ENCODE measurements around the gene RAB42.
"Not testable (repeated sequence)": the region's sequence is repeated elsewhere in the genome, so short reads cannot be mapped to it uniquely, and the experiment has no call there.

RAB42 gene

DNA sequence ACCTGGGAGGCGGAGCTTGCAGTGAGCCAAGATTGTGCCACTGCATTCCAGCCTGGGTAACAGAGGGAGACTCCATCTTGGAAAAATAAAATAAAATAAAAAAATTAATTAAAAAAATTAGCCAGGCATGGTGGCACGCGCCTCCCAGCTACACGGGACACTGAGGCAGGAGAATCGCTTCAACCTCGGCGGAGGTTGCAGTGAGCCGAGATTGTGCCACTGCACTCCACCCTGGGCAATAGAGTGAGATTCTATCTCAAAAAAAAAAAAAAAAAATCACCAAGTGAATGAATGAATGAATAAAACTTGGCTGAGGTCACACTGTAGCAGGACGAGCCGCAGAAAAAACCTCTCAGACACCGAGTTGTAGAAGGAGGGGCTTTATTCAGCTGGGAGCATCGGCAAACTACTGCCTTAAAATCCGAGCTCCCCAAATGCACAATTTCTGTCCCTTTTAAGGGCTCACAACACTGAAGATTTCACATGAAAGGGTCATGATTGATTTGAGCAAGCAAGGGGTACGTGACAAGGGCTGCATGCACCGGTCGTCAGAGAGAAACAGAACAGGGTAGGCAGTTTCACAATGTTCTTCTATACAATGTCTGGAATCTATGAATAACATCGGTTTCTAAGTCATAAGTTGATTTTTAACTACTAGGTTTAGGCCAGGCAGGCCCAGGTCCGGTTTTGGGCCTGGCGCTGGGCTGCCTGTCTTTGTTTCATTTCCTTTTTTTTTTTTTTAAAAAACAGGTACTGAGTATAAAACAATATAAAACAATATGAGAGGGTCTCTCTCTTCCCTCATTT is 5.3 kb upstream of the RAB42 start:
- not testable (repeated sequence) for DNase-seq

DNA sequence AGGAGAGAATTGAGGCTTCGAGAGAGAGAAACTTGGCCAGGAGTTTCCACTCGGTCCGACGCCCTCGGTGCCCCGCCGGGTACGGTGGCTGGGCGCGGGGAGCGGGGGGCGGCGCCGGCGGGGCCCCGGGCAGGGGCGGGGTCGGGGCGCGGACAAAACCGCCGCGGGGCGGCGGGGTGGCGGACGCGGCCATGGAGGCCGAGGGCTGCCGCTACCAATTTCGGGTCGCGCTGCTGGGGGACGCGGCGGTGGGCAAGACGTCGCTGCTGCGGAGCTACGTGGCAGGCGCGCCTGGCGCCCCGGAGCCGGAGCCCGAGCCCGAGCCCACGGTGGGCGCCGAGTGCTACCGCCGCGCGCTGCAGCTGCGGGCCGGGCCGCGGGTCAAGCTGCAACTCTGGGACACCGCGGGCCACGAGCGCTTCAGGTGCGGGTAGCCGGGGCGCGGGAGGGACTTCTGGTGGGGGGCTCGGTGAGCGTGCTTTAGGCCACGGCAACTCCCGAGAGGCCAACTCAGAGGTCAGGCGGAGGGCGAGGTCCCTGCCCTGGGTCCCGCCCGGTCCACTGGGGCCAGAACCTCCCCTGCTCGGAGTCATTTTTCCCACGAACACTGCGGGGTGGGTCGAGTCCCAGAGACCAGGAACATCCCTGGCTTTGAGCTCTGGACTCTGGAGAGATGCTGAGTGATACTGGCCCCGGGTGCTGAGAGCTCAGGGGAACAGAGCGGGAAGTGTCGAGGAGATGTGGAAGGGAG is 431 bp downstream of the RAB42 start:
- peak; percentile 4 for DNase-seq

DNA sequence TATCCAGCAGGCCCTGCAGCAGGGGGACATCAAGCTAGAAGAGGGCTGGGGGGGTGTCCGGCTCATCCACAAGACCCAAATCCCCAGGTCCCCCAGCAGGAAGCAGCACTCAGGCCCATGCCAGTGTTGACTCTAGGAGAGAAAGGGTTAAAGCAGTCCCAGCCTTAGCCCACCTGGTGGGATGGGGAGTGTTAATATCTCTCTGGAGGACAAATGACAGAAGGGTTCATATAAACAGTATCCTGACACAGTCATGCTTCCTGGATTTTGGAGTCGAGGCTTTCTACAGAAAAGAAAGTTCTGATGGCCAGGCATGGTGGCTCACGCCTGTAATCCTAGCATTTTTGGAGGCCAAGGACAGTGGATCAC is 1.9 kb downstream of the RAB42 start:
- DNase-seq, result not testable (repeated sequence)

DNA sequence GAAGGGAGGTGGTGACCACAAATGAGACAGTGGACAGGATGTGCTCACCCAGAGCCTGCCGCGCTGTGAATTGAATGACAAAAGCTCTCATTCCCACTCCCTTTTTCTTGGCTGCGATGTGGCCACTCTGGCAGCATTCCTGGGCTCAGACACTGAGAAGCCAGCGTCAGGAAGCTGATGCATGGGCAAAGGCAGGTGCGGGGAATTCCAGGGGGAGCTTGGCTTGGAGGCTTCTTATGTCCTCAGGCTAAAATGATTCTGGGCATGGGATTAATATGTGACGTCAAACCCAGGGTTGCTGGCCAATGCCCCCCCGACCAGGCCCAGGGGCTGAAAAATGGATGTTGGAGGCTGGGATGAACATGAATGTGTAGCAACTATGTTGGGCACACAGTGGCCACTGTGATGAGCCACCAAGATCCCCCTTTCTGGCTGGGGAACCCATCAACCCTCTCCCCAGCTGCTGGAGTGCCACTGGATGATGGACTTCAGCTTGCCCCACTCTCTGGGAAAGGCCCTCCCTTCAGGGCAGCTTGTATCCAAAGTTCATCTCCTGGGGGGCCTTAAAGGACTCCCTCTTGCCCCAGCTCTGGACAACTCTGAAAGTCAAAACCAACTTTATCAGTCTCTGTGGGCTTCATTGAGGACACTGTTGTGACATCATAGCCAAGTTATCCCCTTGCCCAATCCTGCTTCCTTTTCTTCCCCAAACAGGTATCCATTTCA is 2.8 kb downstream of the RAB42 start:
- not testable (repeated sequence) for DNase-seq

DNA sequence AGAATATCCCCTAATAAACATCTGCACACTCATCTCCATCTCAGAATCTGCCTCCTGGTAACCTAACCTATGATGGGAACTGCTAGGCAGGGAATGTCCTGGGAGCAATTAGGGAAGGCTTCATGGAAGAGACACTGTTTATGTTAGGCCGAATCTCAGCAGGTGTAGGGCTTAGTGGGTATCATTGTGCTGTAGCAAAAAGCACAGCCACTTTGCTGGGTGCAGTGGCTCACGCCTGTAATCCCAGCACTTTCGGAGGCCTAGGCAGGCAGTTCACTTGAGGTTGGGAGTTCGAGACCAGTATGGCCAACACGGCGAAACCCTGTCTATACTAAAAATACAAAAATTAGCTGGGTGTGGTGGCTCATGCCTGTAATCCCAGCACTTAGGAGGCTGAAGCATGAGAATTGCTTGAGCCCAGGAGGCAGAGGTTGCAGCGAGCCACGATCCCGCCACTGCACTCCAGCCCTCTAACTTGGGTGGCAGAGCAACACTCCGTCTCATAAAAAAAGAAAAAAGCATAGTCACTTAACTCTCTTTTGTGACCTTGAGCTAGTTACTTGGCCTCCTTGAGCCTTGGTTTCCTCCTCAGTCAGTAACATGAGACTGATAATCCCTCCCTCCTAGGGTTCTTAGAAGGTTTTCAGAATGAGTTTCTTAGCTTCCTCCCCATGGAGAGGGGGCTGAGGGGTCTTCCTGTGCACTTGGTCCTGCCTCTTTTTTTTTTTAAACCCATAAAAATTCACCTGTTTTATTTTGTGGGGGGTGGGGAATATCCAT is 3.5 kb downstream of the RAB42 start:
- DNase-seq, result no peak

DNA sequence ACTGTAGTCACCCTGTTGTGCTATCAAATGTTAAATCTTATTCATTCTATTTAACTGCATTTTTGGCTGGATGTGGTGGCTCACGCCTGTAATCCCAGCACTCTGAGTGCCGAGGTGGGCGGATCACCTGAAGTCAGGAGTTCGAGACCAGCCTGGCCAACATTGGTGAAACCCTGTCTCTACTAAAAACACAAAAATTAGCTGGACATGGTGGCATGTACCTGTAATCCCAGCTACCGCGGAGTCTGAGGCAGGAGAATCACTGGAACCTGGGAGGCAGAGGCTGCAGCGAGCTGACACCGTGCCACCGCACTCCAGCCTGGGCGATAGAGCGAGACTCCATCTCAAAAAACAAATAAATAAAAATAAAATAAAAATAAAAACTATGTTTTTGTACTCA is 4.2 kb downstream of the RAB42 start:
- DNase-seq, result not testable (repeated sequence)

DNA sequence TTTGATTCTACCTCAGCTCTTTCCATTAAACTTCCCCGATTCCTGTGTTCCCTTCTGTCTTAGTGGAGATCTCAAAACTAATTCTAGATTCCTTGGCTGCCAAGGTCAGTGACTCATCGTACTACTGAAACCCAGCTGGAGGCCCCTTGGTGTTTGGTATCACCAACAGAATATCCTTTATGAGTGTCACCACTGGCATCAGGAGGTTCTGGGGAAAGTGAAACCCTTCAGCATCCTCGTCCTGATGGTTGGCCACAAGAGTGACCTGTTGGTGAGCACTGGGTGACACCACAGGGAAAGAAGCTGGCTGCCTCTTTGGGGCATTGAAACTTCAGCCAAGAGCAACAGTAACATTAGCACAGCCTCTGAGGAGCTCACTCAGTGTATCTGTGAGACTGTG is 9.6 kb downstream of the RAB42 start:
- DNase-seq, result no peak

DNA sequence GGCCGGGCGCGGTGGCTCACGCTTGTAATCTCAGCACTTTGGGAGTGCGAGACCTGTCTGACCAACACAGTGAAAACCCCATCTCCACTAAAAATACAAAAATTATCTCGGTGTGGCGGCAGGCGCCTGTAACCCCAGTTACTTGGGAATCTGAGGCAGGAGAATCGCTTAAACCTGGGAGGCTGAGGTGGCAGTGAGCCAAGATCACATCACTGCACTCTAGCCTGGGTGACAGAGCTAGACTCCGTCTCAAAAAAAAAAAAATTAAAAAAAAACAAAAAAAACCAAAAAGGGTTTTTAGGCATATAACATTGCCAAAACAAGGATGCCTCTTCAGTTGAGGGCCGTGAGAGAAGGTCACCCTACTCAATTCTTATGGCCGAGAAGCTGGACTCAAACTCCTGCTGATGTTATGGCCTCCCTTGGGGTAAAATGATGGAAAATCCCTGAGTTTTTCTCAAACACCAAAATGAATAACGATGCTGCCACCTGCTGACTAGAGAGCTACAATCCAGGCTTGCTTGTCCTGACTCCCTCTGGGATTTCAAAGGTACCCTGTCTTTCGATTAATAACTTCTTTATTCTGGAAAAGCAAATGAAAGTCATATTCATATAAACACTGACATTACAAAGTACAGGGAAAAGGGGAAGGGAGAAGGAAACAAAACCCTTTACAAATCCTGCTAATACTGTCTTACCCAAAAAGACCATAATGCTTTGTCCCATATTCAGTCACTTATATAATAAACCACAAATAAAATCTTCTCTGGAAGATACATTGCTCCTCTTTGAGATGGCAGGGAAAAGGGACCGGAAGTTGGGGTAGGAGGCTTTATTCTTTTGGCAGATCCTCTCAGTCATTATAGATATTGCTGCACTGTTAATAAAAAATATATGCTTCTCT is 10.7 kb downstream of the RAB42 start:
- DNase-seq, result peak; percentile 21

DNA sequence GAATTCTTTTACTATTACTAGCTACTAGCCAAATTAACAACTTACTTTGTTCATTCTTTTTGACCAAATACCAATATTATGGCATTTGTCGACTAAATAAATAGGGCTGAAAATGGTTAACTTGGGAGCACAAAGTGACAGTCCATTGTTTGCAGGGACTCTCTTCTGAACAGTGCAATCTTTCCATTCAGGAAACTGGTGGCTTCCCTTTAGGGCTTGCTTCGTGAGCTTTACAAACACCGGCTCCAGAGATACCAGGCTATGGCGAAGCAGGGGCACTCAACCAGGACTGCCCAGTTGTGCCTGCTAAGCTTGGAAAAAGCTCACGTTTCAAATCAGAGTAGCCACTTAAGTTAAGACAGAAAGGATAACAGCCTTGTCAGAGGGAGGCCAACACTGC is 12.3 kb downstream of the RAB42 start:
- DNase-seq, result no peak

DNA sequence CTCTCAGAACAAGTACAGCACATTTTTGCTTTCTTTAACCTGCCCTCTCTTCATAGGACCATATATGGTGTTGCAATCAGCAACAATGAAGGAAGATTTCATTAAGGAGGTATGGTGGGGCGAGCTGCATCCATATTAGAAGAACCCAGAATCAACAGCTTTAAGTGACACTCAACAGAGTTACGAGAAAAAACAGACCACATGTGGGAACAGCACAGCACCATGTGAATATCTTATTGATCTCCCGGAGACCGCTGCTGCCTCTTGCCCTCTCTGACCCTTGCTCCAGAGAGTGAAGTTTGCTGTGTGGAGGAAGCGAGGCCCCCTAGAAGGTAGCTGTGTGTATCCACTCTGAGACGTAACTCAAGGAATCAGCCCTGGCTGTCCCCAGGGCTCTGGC is 12.9 kb downstream of the RAB42 start:
- DNase-seq, result no peak

DNA sequence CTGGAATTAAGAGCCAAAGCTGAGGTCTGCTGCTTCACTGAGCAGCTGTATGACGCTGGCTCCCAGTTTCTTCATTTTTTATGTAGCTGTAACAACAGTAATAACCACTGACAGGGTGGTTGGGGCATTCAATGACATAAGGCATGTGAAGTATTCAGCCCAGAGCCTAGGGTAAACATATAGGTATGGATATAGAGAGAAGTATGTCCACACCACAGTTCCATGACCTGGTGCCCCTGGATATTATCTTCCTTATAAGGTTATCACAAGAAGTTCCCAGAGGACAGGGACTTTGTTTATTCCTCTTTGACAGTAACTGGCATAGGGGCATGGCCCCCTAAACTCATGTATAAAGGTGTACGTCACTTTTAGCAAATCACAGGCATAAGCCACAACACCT is 14.7 kb downstream of the RAB42 start:
- no peak for DNase-seq

DNA sequence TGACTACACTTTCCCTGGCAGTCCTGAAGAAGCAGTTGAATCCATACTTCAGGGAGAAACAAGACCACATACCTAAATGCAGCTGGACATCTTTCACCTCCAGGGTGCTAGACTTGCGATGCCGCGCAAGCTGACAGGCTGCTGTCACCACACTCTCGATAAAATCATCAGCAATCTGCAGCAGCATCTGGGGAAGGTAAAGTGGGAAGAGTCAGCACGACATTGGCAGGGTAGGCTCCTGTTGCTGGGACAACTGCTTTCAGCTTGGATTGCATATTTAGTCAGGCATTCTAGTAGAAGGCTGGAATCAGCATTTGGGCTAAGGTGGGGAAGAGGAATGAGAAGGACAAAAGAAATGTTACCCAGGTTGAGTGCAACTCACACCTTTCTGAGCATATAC is 21.1 kb downstream of the RAB42 start:
- DNase-seq, result no peak

DNA sequence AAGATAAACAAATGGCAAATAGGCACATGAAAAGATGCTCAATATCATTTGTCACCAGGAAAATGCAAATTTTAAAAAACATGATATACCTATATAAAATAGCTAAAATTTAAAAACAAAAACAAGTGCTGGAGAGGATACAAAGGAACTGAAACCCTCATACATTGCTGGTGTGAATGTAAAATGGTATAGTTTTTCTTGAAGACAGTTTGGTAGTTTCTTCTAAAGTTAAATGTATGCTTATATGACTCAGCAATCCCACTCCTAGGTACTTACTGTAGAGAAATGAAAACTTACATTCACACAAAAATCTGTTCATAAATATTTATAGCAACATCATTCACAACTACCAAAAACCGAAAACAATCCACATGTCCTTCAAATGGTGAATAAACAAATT is 39.6 kb downstream of the RAB42 start:
- no peak for DNase-seq

DNA sequence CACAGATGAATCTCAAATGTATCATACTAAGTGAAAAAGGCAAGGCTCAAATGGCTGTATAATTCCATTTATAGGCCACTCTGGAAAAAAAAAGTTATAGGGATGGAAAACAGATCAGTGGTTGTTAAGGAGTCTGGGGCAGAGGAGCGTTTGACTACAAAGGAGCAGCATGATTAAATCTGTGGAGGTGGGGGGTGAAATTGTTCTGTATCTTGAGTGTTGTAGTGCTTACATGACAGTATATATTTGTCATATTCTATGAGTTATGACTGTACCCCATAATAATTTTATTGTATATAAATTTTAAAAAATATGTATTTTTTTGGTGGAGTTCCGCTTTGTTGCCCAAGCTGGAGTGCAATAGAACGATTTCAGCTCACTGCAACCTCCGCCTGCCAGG is 40.5 kb downstream of the RAB42 start:
- no peak for DNase-seq

DNA sequence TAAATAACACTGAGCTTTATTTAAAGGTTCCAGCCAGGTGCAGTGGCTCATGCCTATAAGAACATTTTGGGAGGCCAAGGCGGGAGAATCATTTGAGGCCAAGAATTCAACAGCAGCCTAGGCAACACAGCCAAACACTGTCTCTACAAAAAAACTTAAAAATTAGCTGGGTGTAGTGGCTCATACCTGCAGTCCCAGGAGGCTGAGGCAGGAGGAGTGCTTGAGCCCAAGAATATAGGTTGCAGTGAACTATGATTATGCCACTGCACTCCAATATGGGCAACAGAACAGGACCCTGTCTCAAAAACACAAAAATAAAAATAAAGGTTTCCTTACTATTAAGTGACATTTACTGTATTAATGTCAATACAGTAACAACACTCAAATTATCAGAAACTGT is 48.7 kb downstream of the RAB42 start:
- DNase-seq, result peak; percentile 17

DNA sequence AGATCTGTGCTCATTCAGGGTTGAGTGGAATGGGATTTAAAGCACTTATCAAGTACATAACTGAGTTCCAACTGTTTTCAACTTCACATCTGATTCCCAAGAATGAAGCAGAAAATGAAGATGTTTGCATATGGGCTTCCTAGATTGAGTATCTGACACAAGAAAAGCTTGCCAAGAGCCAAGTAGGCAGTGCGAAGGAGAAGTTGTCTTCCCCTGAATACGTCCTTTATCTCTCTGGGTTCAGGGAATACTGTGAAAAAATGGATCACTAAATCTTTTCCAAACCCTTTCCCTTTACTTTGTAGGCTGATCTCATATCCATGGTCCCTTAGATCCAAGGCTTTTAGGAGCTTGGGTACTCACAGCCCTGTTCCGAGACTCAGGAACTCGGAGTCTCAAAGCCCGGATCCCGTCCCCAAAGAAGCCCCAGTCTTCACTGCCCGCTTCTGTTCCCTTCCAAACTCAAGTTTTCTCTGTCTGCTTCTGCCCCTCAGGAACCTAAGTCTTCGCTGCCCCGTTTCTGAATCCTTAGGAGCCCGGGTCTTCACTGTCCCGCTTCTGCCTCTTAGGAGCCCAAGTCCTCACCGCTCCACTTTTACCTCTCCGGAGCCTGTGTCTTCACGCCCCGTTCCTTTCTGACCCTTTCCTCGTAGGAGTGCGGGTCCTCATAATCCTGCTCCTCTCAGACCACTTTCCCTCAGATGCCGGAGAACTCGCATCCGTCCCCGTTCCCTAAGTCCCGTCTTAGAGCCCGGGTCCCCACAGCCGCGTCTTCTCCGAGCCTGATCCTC is 50.2 kb downstream of the RAB42 start:
- peak; percentile 5 for DNase-seq

DNA sequence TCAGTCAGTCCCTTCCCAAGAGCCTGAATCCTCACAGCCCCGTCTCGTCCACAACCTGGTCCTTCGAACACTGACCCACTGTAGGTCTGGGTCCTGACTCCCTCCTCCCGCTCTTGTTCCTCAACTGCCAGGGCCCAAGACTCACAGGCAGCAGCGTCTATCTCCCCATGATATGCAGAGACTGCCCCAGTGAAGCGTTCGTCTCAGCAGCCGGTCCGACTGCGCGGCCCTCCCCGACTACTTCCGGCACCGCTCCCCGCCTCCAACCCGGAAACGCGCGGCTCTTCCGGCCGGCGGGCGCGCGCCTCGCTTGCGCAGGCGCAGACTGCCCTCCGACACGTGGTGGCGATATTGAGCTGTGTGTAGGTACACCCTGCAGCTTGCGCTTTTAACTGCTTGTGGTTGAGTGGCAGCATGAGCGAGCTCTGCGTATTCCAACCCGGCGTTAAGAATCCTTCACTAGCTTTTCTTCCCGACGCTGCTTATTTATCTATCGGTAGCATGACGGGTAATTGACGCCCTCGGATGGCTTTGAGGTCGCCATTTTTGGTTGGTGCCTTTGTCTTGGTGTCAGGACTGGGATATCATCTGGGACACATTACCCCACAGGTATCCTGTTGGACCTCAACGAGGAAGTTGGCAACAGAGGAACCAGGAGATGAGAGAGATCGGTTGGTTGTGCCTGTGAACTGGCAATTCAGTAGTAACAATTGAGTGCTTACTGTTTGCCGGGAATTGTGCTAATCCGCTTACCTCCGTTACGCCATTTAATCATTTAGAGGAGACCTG is 51.0 kb downstream of the RAB42 start, which contains the start of gene TAF12:
Gene TAF12 (minus strand): TSS at position 221 of the 789 bp plus-strand sequence. CDS start 20,986 bp downstream, outside the sequence.
- DNase-seq, result peak; percentile 90

DNA sequence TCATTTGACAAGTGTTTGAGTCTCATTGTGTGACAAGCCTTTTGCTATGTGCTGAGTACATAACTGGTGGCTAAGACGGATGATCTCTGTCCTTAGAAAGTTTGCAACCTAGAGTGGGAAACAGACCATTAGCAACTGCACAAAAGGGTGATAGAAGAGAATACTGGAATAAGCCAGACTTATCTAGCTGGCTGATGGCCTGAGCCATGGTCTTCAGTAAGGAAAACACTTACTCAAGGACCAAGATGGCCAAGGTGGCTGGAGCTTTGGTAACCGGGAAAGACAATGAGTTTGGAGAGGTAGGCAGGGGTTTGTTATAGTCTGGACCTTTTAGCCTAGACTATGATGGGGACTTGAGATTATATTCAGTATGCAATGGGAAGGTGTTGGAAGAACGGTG is 52.4 kb downstream of the RAB42 start:
- DNase-seq, result no peak

All from stimulated activated CD4-positive, alpha-beta T cell treated with anti-CD3 and anti-CD28 coated beads, Interleukin-4, amount 100 ng/mL, for 1 hour (primary cell).